Ovary (tissue), 3 donors: ENCODE measurements around the gene BST1.

ENCODE experiments used
- CTCF ChIP-seq, 3 donors: fragments of 450-650 bp in 2 of 3; fragments of 200-600 bp in 1 of 3; IDR thresholded peaks; one replicate each; pipeline versions ENCODE4 v1.5.1 to v1.8.0; 2016 to 2022; ENCODE audit warnings: antibody characterized with exemption in 3 of 3, mild to moderate bottlenecking in 1 of 3
- EP300 ChIP-seq: sonication (generic); formaldehyde crosslinking; IDR thresholded peaks from one replicate; pipeline ENCODE4 v1.6.1; 2017; ENCODE audit warnings: antibody characterized with exemption
- donor health status: DM: no; HTN: no; CAD: no.

- TF ChIP-seq EP300 (no peak), CTCF (IDR thresholded peaks at IDR 0.05) (no peak)
These were observed 11.3 kb upstream of the BST1 start for GRCh38 chr4:15691346-15692135.
